Transverse colon (tissue), 4 donors: ENCODE measurements around the gene HMG20A. TPM values are rescaled to one million over a fixed set of nuclear protein-coding genes. Genes with fewer than 3 reads are reported as not detected.
A peak's percentile ranks its signal among the peaks of the same experiment; 100 is the strongest.

Source experiments
- DNase-seq: peaks from one replicate; pipeline ENCODE4 v3.0.0-alpha.2; 2019
- H3K27ac ChIP-seq, 4 donors: fragments of 200-600 bp; sonication (generic); 2 replicates each; pipeline ENCODE4 v1.5.1; 2016 to 2018; ENCODE audit warnings: inconsistent platforms in 4 of 4
- H3K27me3 ChIP-seq: fragments of 200-600 bp; sonication (generic); 2 replicates; pipeline ENCODE4 v1.5.1; 2017; ENCODE audit warnings: inconsistent platforms
- H3K36me3 ChIP-seq, 4 donors: fragments of 200-600 bp; sonication (generic); 2 replicates each; pipeline ENCODE4 v1.5.1; 2017 to 2019; ENCODE audit warnings: inconsistent platforms in 4 of 4
- H3K4me1 ChIP-seq, 4 donors: fragments of 200-600 bp; sonication (generic); 2 replicates each; pipeline ENCODE4 v1.5.1; 2017 to 2020; ENCODE audit warnings: inconsistent platforms in 4 of 4
- H3K4me3 ChIP-seq, 4 donors: fragments of 200-600 bp; sonication (generic); 1 replicate in 1 of 4; 2 replicates in 3 of 4; pipeline versions ENCODE4 v1.5.1 to v1.6.1; 2017 to 2019; ENCODE audit warnings: inconsistent platforms in 4 of 4
- H3K9me3 ChIP-seq, 2 donors: fragments of 200-600 bp; sonication (generic); 2 replicates each; pipeline ENCODE4 v1.5.1; 2017 to 2019; ENCODE audit warnings: inconsistent platforms in 2 of 2
- EP300 ChIP-seq: sonication (generic); formaldehyde crosslinking; IDR thresholded peaks from one replicate; pipeline ENCODE4 v1.6.1; 2017; ENCODE audit warnings: antibody characterized with exemption, low read depth
- POLR2A ChIP-seq: fragments of 450-650 bp; IDR thresholded peaks from one replicate; pipeline ENCODE4 v1.6.1; 2016; ENCODE audit warnings: antibody characterized with exemption, mild to moderate bottlenecking, moderate library complexity
- POLR2AphosphoS5 ChIP-seq, 3 donors: sonication (generic); formaldehyde crosslinking; IDR thresholded peaks; one replicate each; pipeline ENCODE4 v1.6.1; 2016; ENCODE audit warnings: antibody characterized with exemption in 3 of 3
- WGBS, 2 donors: methylation state at CpG; one replicate each; pipeline ENCODE4 v1.1.5; 2018; ENCODE audit warnings: low coverage in 1 of 2; 5-methylcytosine and 5-hydroxymethylcytosine counted together
- in situ Hi-C, 4 donors: fragments of 200-750 bp; cut with MboI; loops; one replicate each; pipeline versions ENCODE4 v1.15.0 to v1.15.1; 2017; ENCODE audit warnings: low sequenced_read_pairs in 3 of 4, low pct_ligation_motif_present in 1 of 4, low pct_unique_long_range_greater_than_20kb in 1 of 4
- intact Hi-C: fragments of 100-400 bp; cut with DNase I; formaldehyde crosslinking; loops from one replicate; pipeline ENCODE4 v1.15.1; 2023; ENCODE audit warnings: low total_unique reads
- total RNA-seq, 4 donors: library from RNA; depleted of rRNA; stranded (reverse); fragments of >200 nt; gene quantifications; one replicate each; pipeline ENCODE4 v1.1.0, GENCODE V29; 2016
- TF ChIP-seq, protein P1 (sequence below), 5 experiments: fragments of 200-600 bp in 3 of 5; fragments of 450-650 bp in 2 of 5; sonication (generic) in 3 of 5; IDR thresholded peaks; 1 replicate in 2 of 5; 2 replicates in 3 of 5; pipeline ENCODE4 v1.5.1; 2016 to 2017; ENCODE audit warnings: antibody characterized with exemption in 5 of 5, inconsistent platforms in 3 of 5, mild to moderate bottlenecking in 2 of 5, moderate library complexity in 1 of 5

Gene HMG20A
- total RNA-seq, 4 donors from 2014 or later = 27.5 to 51.1 (median 37.0) TPM

DNA sequence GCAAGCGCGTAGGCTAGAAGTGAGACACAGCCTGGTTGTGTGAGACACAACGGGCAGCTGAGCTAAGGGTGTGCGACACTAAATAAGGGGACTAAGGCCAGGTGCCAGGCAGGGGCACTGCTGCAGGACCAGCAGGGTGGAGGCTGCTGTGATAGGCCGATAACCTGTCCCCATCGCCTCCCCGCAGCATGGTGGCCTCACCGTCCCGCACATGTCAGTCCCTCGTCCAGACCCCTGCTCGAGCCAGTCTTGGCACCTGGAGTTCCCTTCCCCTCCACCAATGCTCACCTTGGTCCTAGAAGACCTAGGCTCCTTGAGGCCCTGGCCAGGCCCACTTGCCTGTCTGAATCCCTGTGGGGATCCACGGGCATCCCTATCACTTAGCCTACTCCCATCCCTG, 96.1 kb downstream of the HMG20A start:
- no peak for DNase-seq
- Histone ChIP-seq H3K27ac (no peak overlapping the region), H3K4me1 (no peaks in the 10 kb centered on the region), H3K27me3 (no peaks in the 10 kb centered on the region), H3K4me3 (no peak overlapping the region), H3K9me3 (no peaks in the 10 kb centered on the region), H3K36me3 (no peaks in the 10 kb centered on the region)
- intact Hi-C loops (no loop called here), in situ Hi-C loops (no loop called here)
- WGBS, 2 donors = 90 to 98% methylated on average over 2 to 12 of the region's 12 CpGs
- no peak for TF ChIP-seq POLR2AphosphoS5 (IDR thresholded peaks at IDR 0.05)
- TF ChIP-seq, protein P1, sequence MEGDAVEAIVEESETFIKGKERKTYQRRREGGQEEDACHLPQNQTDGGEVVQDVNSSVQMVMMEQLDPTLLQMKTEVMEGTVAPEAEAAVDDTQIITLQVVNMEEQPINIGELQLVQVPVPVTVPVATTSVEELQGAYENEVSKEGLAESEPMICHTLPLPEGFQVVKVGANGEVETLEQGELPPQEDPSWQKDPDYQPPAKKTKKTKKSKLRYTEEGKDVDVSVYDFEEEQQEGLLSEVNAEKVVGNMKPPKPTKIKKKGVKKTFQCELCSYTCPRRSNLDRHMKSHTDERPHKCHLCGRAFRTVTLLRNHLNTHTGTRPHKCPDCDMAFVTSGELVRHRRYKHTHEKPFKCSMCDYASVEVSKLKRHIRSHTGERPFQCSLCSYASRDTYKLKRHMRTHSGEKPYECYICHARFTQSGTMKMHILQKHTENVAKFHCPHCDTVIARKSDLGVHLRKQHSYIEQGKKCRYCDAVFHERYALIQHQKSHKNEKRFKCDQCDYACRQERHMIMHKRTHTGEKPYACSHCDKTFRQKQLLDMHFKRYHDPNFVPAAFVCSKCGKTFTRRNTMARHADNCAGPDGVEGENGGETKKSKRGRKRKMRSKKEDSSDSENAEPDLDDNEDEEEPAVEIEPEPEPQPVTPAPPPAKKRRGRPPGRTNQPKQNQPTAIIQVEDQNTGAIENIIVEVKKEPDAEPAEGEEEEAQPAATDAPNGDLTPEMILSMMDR (IDR thresholded peaks at IDR 0.05) = no peak
- TF ChIP-seq POLR2A = no peak
- no peak for TF ChIP-seq EP300

DNA sequence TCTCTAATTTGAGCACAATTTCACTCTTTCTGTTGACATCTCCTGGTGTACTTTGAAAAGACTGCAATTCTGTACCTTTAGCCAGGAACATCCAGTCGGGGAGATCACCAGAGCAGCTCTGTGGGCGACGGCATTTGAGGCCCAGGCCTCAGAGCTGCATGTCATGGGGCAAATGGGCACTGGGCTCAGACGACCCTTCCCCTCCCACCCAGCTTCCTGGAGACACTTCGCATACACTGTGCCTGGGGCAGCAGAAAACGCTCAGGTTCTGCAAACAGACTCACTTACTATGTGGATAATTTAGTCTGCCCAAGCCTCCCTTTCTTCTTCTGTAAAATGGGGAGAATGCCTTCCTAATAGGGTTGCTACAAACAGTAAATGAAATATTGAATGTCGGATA, 96.9 kb downstream of the HMG20A start:
- Histone ChIP-seq H3K27me3 (no peaks in the 10 kb centered on the region), H3K4me1 (no peaks in the 10 kb centered on the region), H3K27ac (no peak overlapping the region), H3K4me3 (no peak overlapping the region), H3K9me3 (no peaks in the 10 kb centered on the region), H3K36me3 (no peaks in the 10 kb centered on the region)
- intact Hi-C loops (no loop called here), in situ Hi-C loops (no loop called here)
- no peak for DNase-seq
- TF ChIP-seq, protein P1 (IDR thresholded peaks at IDR 0.05) = no peak
- TF ChIP-seq POLR2AphosphoS5 (IDR thresholded peaks at IDR 0.05) = no peak
- no peak for TF ChIP-seq EP300
- TF ChIP-seq POLR2A = no peak
- WGBS, 2 donors = 89% methylated on average over 7 of the region's 7 CpGs; no CpG with 5 or more reads in 1 of the 2 donors

- Histone ChIP-seq H3K9me3 (no peaks in the 10 kb centered on the region), H3K27ac (no peak overlapping the region), H3K36me3 (no peaks in the 10 kb centered on the region), H3K4me1 (no peaks in the 10 kb centered on the region), H3K4me3 (no peak overlapping the region), H3K27me3 (no peaks in the 10 kb centered on the region)
- intact Hi-C loops (no loop called here), in situ Hi-C loops (no loop called here)
- peak; percentile 2 for DNase-seq
- 96 to 100% methylated on average over 1 to 6 of the region's 6 CpGs for WGBS, 2 donors
- TF ChIP-seq POLR2A (no peak), EP300 (no peak), POLR2AphosphoS5 (IDR thresholded peaks at IDR 0.05) (no peak)
Observed at GRCh38 chr15:77518458-77518857, 97.8 kb downstream of the HMG20A start.

DNA sequence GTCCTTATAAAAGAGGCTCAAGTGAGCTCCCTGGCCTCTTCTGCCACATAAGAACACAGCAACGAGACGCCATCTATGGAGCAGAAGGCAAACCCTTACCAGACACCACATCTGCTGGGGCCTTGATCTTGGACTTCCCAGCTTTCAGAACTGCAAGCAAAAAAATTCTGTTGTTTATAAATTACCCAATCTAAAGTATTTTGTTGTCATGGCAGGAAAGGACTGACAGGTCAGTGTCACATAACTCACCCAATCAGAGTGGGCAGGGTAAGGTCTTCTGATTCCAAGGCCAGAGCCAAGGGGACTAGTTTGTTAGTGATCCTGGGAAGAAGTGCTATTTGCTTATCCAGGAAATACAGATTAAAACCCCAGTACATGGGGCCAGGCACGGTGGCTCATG, 98.9 kb downstream of the HMG20A start:
- no peak overlapping the region for H3K27ac ChIP-seq
- in situ Hi-C loops = no loop called here
- no peaks in the 10 kb centered on the region for H3K9me3 ChIP-seq
- 65 to 76% methylated on average over 2 to 3 of the region's 3 CpGs for WGBS, 2 donors
- intact Hi-C loops = no loop called here
- H3K4me1 ChIP-seq = no peaks in the 10 kb centered on the region
- DNase-seq = no peak
- TF ChIP-seq POLR2A = no peak
- no peak for TF ChIP-seq POLR2AphosphoS5 (IDR thresholded peaks at IDR 0.05)
- TF ChIP-seq, protein P1 (IDR thresholded peaks at IDR 0.05) = no peak
- TF ChIP-seq EP300 = no peak
- H3K36me3 ChIP-seq = no peaks in the 10 kb centered on the region
- H3K27me3 ChIP-seq = no peaks in the 10 kb centered on the region
- H3K4me3 ChIP-seq = no peak overlapping the region

GRCh38 chr15:77521206-77521605, 100.5 kb downstream of the HMG20A start:
- intact Hi-C loops (no loop called here), in situ Hi-C loops (no loop called here)
- Histone ChIP-seq H3K4me3 (no peak overlapping the region), H3K27me3 (no peaks in the 10 kb centered on the region), H3K4me1 (no peaks in the 10 kb centered on the region), H3K9me3 (no peaks in the 10 kb centered on the region), H3K27ac (no peak overlapping the region), H3K36me3 (no peaks in the 10 kb centered on the region)
- TF ChIP-seq POLR2A (no peak), EP300 (no peak), POLR2AphosphoS5 (IDR thresholded peaks at IDR 0.05) (no peak)
- TF ChIP-seq, protein P1 (IDR thresholded peaks at IDR 0.05) = no peak
- DNase-seq = no peak
- 90 to 92% methylated on average over 5 to 6 of the region's 6 CpGs for WGBS, 2 donors
